ENCODE results near the gene ZFYVE16. TPM values are rescaled to one million over a fixed set of nuclear protein-coding genes. Genes with fewer than 3 reads are reported as not detected.
"Not testable (repeated sequence)": the region's sequence is repeated elsewhere in the genome, so short reads cannot be mapped to it uniquely, and the experiment has no call there.

ZFYVE16 gene
- total and polyA plus RNA-seq, 10 of the 15 experiments (the other 5 are each of a cell fraction or from before 2014, with no cell fraction given), result 2.9 to 11.2 (median 7.8) TPM

GRCh38 chr5:80389580-80389979 lies 18.3 kb upstream of the ZFYVE16 start:
- CTCF ChIA-PET, result interaction anchor here (1.0 kb wide), 1 partner anchor 30 kb away, joined by 3 read pairs; no protein-coding TSS in a partner anchor
- no peak for TF ChIP-seq NR2C1 (IDR thresholded peaks at IDR 0.05)
- TF ChIP-seq MAX (IDR thresholded peaks at IDR 0.05; ENCODE audit: low read depth, low read length), result no peak
- no peak for TF ChIP-seq ASH2L (IDR thresholded peaks at IDR 0.05; ENCODE audit: borderline replicate concordance, low read depth)
- TF ChIP-seq PAX5 (IDR thresholded peaks at IDR 0.05; ENCODE audit: borderline replicate concordance, low read depth, low read length), result no peak
- no peak for TF ChIP-seq WRNIP1 (IDR thresholded peaks at IDR 0.05; ENCODE audit: borderline replicate concordance, low read depth, low read length)
- TF ChIP-seq MTA3 (IDR thresholded peaks at IDR 0.05; ENCODE audit: borderline replicate concordance, low read length), result no peak
- no peak for TF ChIP-seq ZNF24 (IDR thresholded peaks at IDR 0.05)
- TF ChIP-seq MLLT1 (IDR thresholded peaks at IDR 0.05), result no peak
- POLR2A ChIA-PET, result no interaction called here
- Histone ChIP-seq H3K36me3 (ENCODE audit: control insufficient read depth in 2 of 2, insufficient read depth in 2 of 2, low read length in 1 of 2) (no peaks in the 10 kb centered on the region), H3K4me2 (ENCODE audit: control insufficient read depth, insufficient read depth) (no peak overlapping the region), H3K9me3 (replicated peaks; ENCODE audit: control insufficient read depth, insufficient read depth, low read length) (no peaks in the 10 kb centered on the region), H3K79me2 (ENCODE audit: control insufficient read depth, insufficient read depth, low read length) (no peaks in the 10 kb centered on the region), H3K4me3 (no peak overlapping the region), H3K27me3 (replicated peaks in 1 of 2; ENCODE audit: control insufficient read depth in 2 of 2, insufficient read depth in 2 of 2, low read length in 1 of 2) (no peaks in the 10 kb centered on the region), H2AFZ (ENCODE audit: control insufficient read depth, low read depth, low read length) (no peak overlapping the region), H3K9ac (ENCODE audit: control insufficient read depth, insufficient read depth, low read length) (no peak overlapping the region), H3K27ac (ENCODE audit: control insufficient read depth, insufficient read depth) (no peak overlapping the region), H4K20me1 (ENCODE audit: control insufficient read depth, insufficient read depth) (no peaks in the 10 kb centered on the region), H3K4me1 (ENCODE audit: control insufficient read depth, insufficient read depth, low read length) (no peaks in the 10 kb centered on the region)
- intact Hi-C loops (cut with micrococcal nuclease; ENCODE audit: unreplicated experiment), result no loop called here
- no peak for DNase-seq (ENCODE audit: low read depth, low spot score)
- 20% methylated on average over 9 of the region's 9 CpGs for WGBS (ENCODE audit: insufficient coverage, insufficient replicate concordance, low lambda C conversion rate, missing lambda C conversion rate)
- no peak for FAIRE-seq
- SMC1A ChIA-PET (ENCODE audit: uncharacterized antibody, unreplicated experiment), result no interaction called here
- in situ Hi-C loops (cut with MboI), result no loop called here
- RAD21 ChIA-PET (ENCODE audit: unreplicated experiment), result no interaction called here
- no TSS peak for BruUV-seq (replicated peaks)
- no peak for ATAC-seq

DNA sequence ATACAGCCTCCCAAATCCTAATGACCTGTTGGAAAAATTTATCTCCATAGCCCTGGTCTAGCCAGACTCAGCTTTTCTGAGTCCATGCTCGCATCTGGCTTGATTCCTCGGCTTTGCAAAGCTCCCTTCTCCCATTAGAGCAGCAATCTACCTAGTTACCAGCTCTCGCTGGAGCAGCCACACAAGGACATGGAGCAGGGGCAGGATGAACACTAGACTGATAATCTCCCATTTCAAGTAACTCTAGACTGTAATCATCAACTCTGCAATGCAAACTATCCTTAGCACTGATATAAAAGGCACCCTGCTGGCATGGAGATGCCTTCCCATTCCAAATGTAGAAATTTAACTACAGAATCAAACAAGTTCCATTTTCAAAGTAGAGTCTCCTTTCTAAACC lies 17.5 kb upstream of the ZFYVE16 start:
- H2AFZ ChIP-seq (ENCODE audit: control insufficient read depth, low read depth, low read length); in situ Hi-C loops (cut with MboI); RAD21 ChIA-PET (ENCODE audit: unreplicated experiment); SMC1A ChIA-PET (ENCODE audit: uncharacterized antibody, unreplicated experiment); BruUV-seq (replicated peaks); intact Hi-C loops (cut with micrococcal nuclease; ENCODE audit: unreplicated experiment); POLR2A ChIA-PET; H4K20me1 ChIP-seq (ENCODE audit: control insufficient read depth, insufficient read depth); H3K4me1 ChIP-seq (ENCODE audit: control insufficient read depth, insufficient read depth, low read length); ATAC-seq; H3K79me2 ChIP-seq (ENCODE audit: control insufficient read depth, insufficient read depth, low read length); DNase-seq (ENCODE audit: low read depth, low spot score); H3K4me2 ChIP-seq (ENCODE audit: control insufficient read depth, insufficient read depth); H3K27ac ChIP-seq (ENCODE audit: control insufficient read depth, insufficient read depth); H3K9me3 ChIP-seq (replicated peaks; ENCODE audit: control insufficient read depth, insufficient read depth, low read length); H3K27me3 ChIP-seq (replicated peaks in 1 of 2; ENCODE audit: control insufficient read depth in 2 of 2, insufficient read depth in 2 of 2, low read length in 1 of 2); H3K4me3 ChIP-seq; FAIRE-seq; H3K9ac ChIP-seq (ENCODE audit: control insufficient read depth, insufficient read depth, low read length); H3K36me3 ChIP-seq (ENCODE audit: control insufficient read depth in 2 of 2, insufficient read depth in 2 of 2, low read length in 1 of 2): not testable (repeated sequence)
- 40% methylated on average over 3 of the region's 3 CpGs for WGBS (ENCODE audit: insufficient coverage, insufficient replicate concordance, low lambda C conversion rate, missing lambda C conversion rate)
- CTCF ChIA-PET, result interaction anchor here (0.6 to 1.0 kb wide), 2 partner anchors 29 to 88 kb away, joined by 3 read pairs; no protein-coding TSS in a partner anchor

- H3K36me3 ChIP-seq (ENCODE audit: control insufficient read depth in 2 of 2, insufficient read depth in 2 of 2, low read length in 1 of 2); H2AFZ ChIP-seq (ENCODE audit: control insufficient read depth, low read depth, low read length); H4K20me1 ChIP-seq (ENCODE audit: control insufficient read depth, insufficient read depth); H3K9me3 ChIP-seq (replicated peaks; ENCODE audit: control insufficient read depth, insufficient read depth, low read length); ATAC-seq; H3K79me2 ChIP-seq (ENCODE audit: control insufficient read depth, insufficient read depth, low read length); H3K9ac ChIP-seq (ENCODE audit: control insufficient read depth, insufficient read depth, low read length); intact Hi-C loops (cut with micrococcal nuclease; ENCODE audit: unreplicated experiment); H3K27me3 ChIP-seq (replicated peaks in 1 of 2; ENCODE audit: control insufficient read depth in 2 of 2, insufficient read depth in 2 of 2, low read length in 1 of 2); POLR2A ChIA-PET; RAD21 ChIA-PET (ENCODE audit: unreplicated experiment); CTCF ChIA-PET; H3K4me3 ChIP-seq; DNase-seq (ENCODE audit: low read depth, low spot score); SMC1A ChIA-PET (ENCODE audit: uncharacterized antibody, unreplicated experiment); in situ Hi-C loops (cut with MboI); H3K4me1 ChIP-seq (ENCODE audit: control insufficient read depth, insufficient read depth, low read length); FAIRE-seq; H3K27ac ChIP-seq (ENCODE audit: control insufficient read depth, insufficient read depth); BruUV-seq (replicated peaks); H3K4me2 ChIP-seq (ENCODE audit: control insufficient read depth, insufficient read depth): not testable (repeated sequence)
Measured at GRCh38 chr5:80391267-80391666, 16.6 kb upstream of the ZFYVE16 start.
